SK-N-SH (cell line): ENCODE results near the gene LDLRAP1. TPM values are rescaled to one million over a fixed set of nuclear protein-coding genes. Genes with fewer than 3 reads are reported as not detected.

Experiments
- CTCF ChIA-PET: fragments of 300-600, 350-600 bp; formaldehyde crosslinking; extraction: SDS; loops from one replicate; lab custom pipeline; 2021; lab: Yijun Ruan, JAX
- POLR2A ChIA-PET: fragments of 350-600 bp; sonication (Branson Sonifier 250); formaldehyde crosslinking; extraction: SDS; loops from one replicate; lab custom pipeline; 2020; ENCODE audit warnings: antibody characterized with exemption, inconsistent platforms; lab: Yijun Ruan, JAX
- DNase-seq: peaks from one replicate; pipeline ENCODE4 v3.0.0; 2012
- H2AFZ ChIP-seq: fragments of 200-600 bp; sonication (generic); 2 replicates; pipeline ENCODE4 v1.8.1; 2016; ENCODE audit warnings: antibody characterized with exemption, mild to moderate bottlenecking, low read depth
- H3F3A ChIP-seq: fragments of 200-600 bp; sonication (generic); replicated peaks from 2 replicates; pipeline ENCODE3; 2016; ENCODE audit warnings: antibody characterized with exemption, mild to moderate bottlenecking; ENCODE audit not compliant: insufficient read depth
- H3K27ac ChIP-seq, 2 experiments: fragments of 200-500 bp in 1 of 2; fragments of 200-600 bp in 1 of 2; sonication (Bioruptor generic) in 1 of 2; sonication (generic), shearing (Covaris generic) in 1 of 2; 2 replicates each; pipeline versions ENCODE4 v1.5.1 to v1.6.1; 2014 to 2016; ENCODE audit warnings: low read depth in 2 of 2, inconsistent platforms in 1 of 2, low read length in 1 of 2, mild to moderate bottlenecking in 1 of 2, mixed read lengths in 1 of 2
- H3K27me3 ChIP-seq: fragments of 200-600 bp; sonication (generic), shearing (Covaris generic); 2 replicates; pipeline ENCODE4 v1.6.1; 2016; ENCODE audit warnings: mixed run types; ENCODE audit not compliant: insufficient read depth
- H3K36me3 ChIP-seq, 2 experiments: fragments of 200-500 bp in 1 of 2; fragments of 200-600 bp in 1 of 2; sonication (Bioruptor generic) in 1 of 2; sonication (generic) in 1 of 2; replicated peaks in 1 of 2; 2 replicates each; pipeline versions ENCODE3 to v1.5.1; 2014 to 2016; ENCODE audit warnings: low read length in 1 of 2, mild to moderate bottlenecking in 1 of 2; ENCODE audit not compliant: insufficient read depth in 2 of 2, control insufficient read depth in 1 of 2
- H3K4me1 ChIP-seq, 2 experiments: fragments of 200-500 bp in 1 of 2; fragments of 200-600 bp in 1 of 2; sonication (Bioruptor generic) in 1 of 2; sonication (generic), shearing (Covaris generic) in 1 of 2; 2 replicates each; pipeline versions ENCODE4 v1.5.1 to v1.6.1; 2014 to 2016; ENCODE audit warnings: low read depth in 1 of 2, low read length in 1 of 2, mixed run types in 1 of 2; ENCODE audit not compliant: insufficient read depth in 2 of 2, control insufficient read depth in 1 of 2
- H3K4me2 ChIP-seq: fragments of 200-600 bp; sonication (generic), shearing (Covaris generic); 2 replicates; pipeline ENCODE4 v1.6.1; 2017; ENCODE audit warnings: mixed run types
- H3K4me3 ChIP-seq, 2 experiments: fragments of 200-500 bp in 1 of 2; fragments of 200-600 bp in 1 of 2; sonication (Bioruptor generic) in 1 of 2; sonication (generic), shearing (Covaris generic) in 1 of 2; 2 replicates each; pipeline versions ENCODE4 v1.5.1 to v1.8.1; 2014 to 2016; ENCODE audit warnings: low read depth in 2 of 2, inconsistent platforms in 1 of 2, low read length in 1 of 2, mild to moderate bottlenecking in 1 of 2, mixed read lengths in 1 of 2, moderate library complexity in 1 of 2
- H3K79me2 ChIP-seq: fragments of 200-600 bp; sonication (generic); 2 replicates; pipeline ENCODE4 v1.8.1; 2017; ENCODE audit warnings: mild to moderate bottlenecking; ENCODE audit not compliant: insufficient read depth
- H3K9ac ChIP-seq: fragments of 200-600 bp; sonication (generic); 2 replicates; pipeline ENCODE4 v1.6.1; 2017; ENCODE audit warnings: mixed run types
- H3K9me2 ChIP-seq: fragments of 200-600 bp; sonication (generic); 2 replicates; pipeline ENCODE4 v1.6.1; 2017; ENCODE audit warnings: mixed run types
- H3K9me3 ChIP-seq: fragments of 200-600 bp; sonication (generic); 2 replicates; pipeline ENCODE4 v1.6.1; 2017; ENCODE audit warnings: mixed run types, mild to moderate bottlenecking, moderate library complexity
- H4K20me1 ChIP-seq: fragments of 200-600 bp; sonication (generic); 2 replicates; pipeline ENCODE4 v1.6.1; 2017; ENCODE audit warnings: mild to moderate bottlenecking, mixed run types; ENCODE audit not compliant: insufficient read depth
- CHD2 ChIP-seq: fragments of 150-350 bp; IDR thresholded peaks from 2 replicates; pipeline ENCODE4 v1.6.1; 2018; ENCODE audit warnings: low read length; ENCODE audit not compliant: partially characterized antibody
- CTCF ChIP-seq: fragments of 200-600 bp; sonication (generic); IDR thresholded peaks from 2 replicates; pipeline ENCODE4 v1.6.1; 2017; ENCODE audit warnings: antibody characterized with exemption, mild to moderate bottlenecking, moderate library complexity
- ELF1 ChIP-seq: IDR thresholded peaks from 2 replicates; pipeline ENCODE4 v1.4.0; 2012
- GATA2 ChIP-seq: sonication (generic); formaldehyde crosslinking; IDR thresholded peaks from 2 replicates; pipeline ENCODE4 v1.5.0; 2020; ENCODE audit warnings: mild to moderate bottlenecking, missing genetic modification reagents
- JUND ChIP-seq: IDR thresholded peaks from 2 replicates; pipeline ENCODE4 v1.4.0; 2012
- NRF1 ChIP-seq: IDR thresholded peaks from 2 replicates; pipeline ENCODE4 v1.6.1; 2012; ENCODE audit warnings: low read depth, mild to moderate bottlenecking, low read length
- SIN3A ChIP-seq: IDR thresholded peaks from 2 replicates; pipeline ENCODE4 v1.6.1; 2012; ENCODE audit warnings: low read depth, mild to moderate bottlenecking, low read length, moderate library complexity, borderline replicate concordance
- TCF12 ChIP-seq: IDR thresholded peaks from 2 replicates; pipeline ENCODE4 v1.4.0; 2012
- USF2 ChIP-seq: fragments of 150-350 bp; IDR thresholded peaks from 2 replicates; pipeline ENCODE4 v1.6.1; 2017; ENCODE audit warnings: antibody characterized with exemption, low read length, low read depth, borderline replicate concordance
- WGBS: methylation state at CpG from one replicate; pipeline ENCODE4 v1.1.6; 2017; ENCODE audit warnings: low lambda C conversion rate; 5-methylcytosine and 5-hydroxymethylcytosine counted together
- polyA plus RNA-seq, 3 experiments: library from polyadenylated mRNA; depleted of rRNA; stranded (reverse); fragments of >200 nt; gene quantifications; 2 replicates each; pipeline ENCODE4 v1.2.3, GENCODE V29; 2012
- TF ChIP-seq, protein P1 (sequence below): IDR thresholded peaks from 2 replicates; pipeline ENCODE4 v1.4.0; 2012; ENCODE audit warnings: low read depth, borderline replicate concordance
- TF ChIP-seq, protein P2 (sequence below): IDR thresholded peaks from 2 replicates; pipeline ENCODE4; 2012

The LDLRAP1 gene
- polyA plus RNA-seq, 1 of the 3 experiments (the other 2 are of a cell fraction): 19.1 TPM

GRCh38 chr1:25607123-25607522 is 63.7 kb downstream of the LDLRAP1 start:
- no peak overlapping the region for H3K9ac ChIP-seq
- no peaks in the 10 kb centered on the region for H3F3A ChIP-seq
- H4K20me1 ChIP-seq: no peaks in the 10 kb centered on the region
- H3K4me3 ChIP-seq: no peak overlapping the region
- H3K27ac ChIP-seq: no peak overlapping the region
- DNase-seq: no peak
- CTCF ChIA-PET: interaction anchor here (2.0 to 8.1 kb wide), 3 partner anchors 34 to 202 kb away, joined by 10 to 76 read pairs (median 11); no protein-coding TSS in a partner anchor
- no peak overlapping the region for H2AFZ ChIP-seq
- H3K9me3 ChIP-seq: no peaks in the 10 kb centered on the region
- H3K9me2 ChIP-seq: no peaks in the 10 kb centered on the region
- H3K36me3 ChIP-seq: no peaks in the 10 kb centered on the region
- WGBS: 66% methylated on average over 5 of the region's 5 CpGs
- peaks cover 20% of the 10 kb centered on the region for H3K27me3 ChIP-seq
- TF ChIP-seq CTCF (no peak), NRF1 (no peak), JUND (no peak), CHD2 (no peak), GATA2 (no peak), ELF1 (no peak), TCF12 (no peak), USF2 (no peak), SIN3A (no peak)
- TF ChIP-seq, protein P1, sequence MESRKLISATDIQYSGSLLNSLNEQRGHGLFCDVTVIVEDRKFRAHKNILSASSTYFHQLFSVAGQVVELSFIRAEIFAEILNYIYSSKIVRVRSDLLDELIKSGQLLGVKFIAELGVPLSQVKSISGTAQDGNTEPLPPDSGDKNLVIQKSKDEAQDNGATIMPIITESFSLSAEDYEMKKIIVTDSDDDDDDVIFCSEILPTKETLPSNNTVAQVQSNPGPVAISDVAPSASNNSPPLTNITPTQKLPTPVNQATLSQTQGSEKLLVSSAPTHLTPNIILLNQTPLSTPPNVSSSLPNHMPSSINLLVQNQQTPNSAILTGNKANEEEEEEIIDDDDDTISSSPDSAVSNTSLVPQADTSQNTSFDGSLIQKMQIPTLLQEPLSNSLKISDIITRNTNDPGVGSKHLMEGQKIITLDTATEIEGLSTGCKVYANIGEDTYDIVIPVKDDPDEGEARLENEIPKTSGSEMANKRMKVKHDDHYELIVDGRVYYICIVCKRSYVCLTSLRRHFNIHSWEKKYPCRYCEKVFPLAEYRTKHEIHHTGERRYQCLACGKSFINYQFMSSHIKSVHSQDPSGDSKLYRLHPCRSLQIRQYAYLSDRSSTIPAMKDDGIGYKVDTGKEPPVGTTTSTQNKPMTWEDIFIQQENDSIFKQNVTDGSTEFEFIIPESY: no peak
- TF ChIP-seq, protein P2, sequence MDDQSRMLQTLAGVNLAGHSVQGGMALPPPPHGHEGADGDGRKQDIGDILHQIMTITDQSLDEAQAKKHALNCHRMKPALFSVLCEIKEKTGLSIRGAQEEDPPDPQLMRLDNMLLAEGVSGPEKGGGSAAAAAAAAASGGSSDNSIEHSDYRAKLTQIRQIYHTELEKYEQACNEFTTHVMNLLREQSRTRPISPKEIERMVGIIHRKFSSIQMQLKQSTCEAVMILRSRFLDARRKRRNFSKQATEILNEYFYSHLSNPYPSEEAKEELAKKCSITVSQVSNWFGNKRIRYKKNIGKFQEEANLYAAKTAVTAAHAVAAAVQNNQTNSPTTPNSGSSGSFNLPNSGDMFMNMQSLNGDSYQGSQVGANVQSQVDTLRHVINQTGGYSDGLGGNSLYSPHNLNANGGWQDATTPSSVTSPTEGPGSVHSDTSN: no peak
- no peaks in the 10 kb centered on the region for H3K79me2 ChIP-seq
- no peak overlapping the region for H3K4me2 ChIP-seq
- peaks cover 0 to 13% of the 10 kb centered on the region in 2 experiments; a peak in 1 of 4 replicates for H3K4me1 ChIP-seq
- POLR2A ChIA-PET: no interaction called here
